ENCODE measurements around the gene FARP1. TPM values are rescaled to one million over a fixed set of nuclear protein-coding genes. Genes with fewer than 3 reads are reported as not detected.
A peak's percentile ranks its signal among the peaks of the same experiment; 100 is the strongest.

The FARP1 gene
- total RNA-seq, 2 donors from 2014 or later = 89.5 to 93.6 TPM

GRCh38 chr13:98311200-98311548 is 168.3 kb downstream of the FARP1 start:
- H3K27me3 ChIP-seq = no peaks in the 10 kb centered on the region
- WGBS, 2 donors = 14% methylated on average over 1 of the region's 1 CpG
- ATAC-seq (no peak), DNase-seq (no peak)
- TF ChIP-seq POLR2A (IDR thresholded peaks at IDR 0.05) = no peak
- TF ChIP-seq, protein P1, sequence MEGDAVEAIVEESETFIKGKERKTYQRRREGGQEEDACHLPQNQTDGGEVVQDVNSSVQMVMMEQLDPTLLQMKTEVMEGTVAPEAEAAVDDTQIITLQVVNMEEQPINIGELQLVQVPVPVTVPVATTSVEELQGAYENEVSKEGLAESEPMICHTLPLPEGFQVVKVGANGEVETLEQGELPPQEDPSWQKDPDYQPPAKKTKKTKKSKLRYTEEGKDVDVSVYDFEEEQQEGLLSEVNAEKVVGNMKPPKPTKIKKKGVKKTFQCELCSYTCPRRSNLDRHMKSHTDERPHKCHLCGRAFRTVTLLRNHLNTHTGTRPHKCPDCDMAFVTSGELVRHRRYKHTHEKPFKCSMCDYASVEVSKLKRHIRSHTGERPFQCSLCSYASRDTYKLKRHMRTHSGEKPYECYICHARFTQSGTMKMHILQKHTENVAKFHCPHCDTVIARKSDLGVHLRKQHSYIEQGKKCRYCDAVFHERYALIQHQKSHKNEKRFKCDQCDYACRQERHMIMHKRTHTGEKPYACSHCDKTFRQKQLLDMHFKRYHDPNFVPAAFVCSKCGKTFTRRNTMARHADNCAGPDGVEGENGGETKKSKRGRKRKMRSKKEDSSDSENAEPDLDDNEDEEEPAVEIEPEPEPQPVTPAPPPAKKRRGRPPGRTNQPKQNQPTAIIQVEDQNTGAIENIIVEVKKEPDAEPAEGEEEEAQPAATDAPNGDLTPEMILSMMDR (IDR thresholded peaks at IDR 0.05) = no peak
- no peak overlapping the region for H3K4me3 ChIP-seq
- intact Hi-C loops (cut with DNase I) = no loop called here
- no peaks in the 10 kb centered on the region for H3K9me3 ChIP-seq
- peaks cover 66% of the 10 kb centered on the region for H3K4me1 ChIP-seq
- H3K27ac ChIP-seq = peak overlapping the region in 3 of 4 donors; percentile 69 to 83 (median 72)
- no peaks in the 10 kb centered on the region for H3K36me3 ChIP-seq (replicated peaks in 1 of 2; ENCODE audit: insufficient read depth in 1 of 2, low read depth in 2 of 2)

DNA sequence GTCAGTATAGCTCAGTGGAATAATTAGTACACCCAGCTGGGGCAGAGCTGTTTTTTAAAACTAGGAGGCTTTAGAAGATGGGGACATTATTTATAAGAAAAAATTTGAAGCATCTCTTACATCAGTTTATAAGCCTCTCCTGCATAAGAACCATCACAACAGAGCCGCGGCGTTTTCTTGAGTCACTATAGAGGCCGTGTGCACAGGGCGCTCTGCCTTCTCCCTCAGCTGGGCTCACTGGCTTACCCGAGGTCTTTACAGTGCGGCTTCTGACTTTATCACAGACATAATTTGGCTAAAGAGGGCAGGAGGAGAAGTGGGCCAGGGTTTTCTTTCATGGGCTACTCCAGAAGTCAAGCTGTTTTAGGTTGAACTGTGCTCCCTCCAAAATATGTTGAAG is 169.7 kb downstream of the FARP1 start:
- ATAC-seq = no peak
- H3K27me3 ChIP-seq = no peaks in the 10 kb centered on the region
- TF ChIP-seq, protein P1 (IDR thresholded peaks at IDR 0.05) = no peak
- no peak for TF ChIP-seq POLR2A (IDR thresholded peaks at IDR 0.05)
- 69 to 91% methylated on average over 7 of the region's 7 CpGs for WGBS, 2 donors
- peak overlapping the region; percentile 72 to 84 (median 78) for H3K27ac ChIP-seq
- no peaks in the 10 kb centered on the region for H3K9me3 ChIP-seq
- peaks cover 61% of the 10 kb centered on the region for H3K4me1 ChIP-seq
- no peak overlapping the region for H3K4me3 ChIP-seq
- intact Hi-C loops (cut with DNase I) = no loop called here
- DNase-seq = peak in 2 of 4 donors; percentile 18 to 37
- no peaks in the 10 kb centered on the region for H3K36me3 ChIP-seq (replicated peaks in 1 of 2; ENCODE audit: insufficient read depth in 1 of 2, low read depth in 2 of 2)

GRCh38 chr13:98313023-98313921 is 170.4 kb downstream of the FARP1 start:
- H3K27ac ChIP-seq = peak overlapping the region; percentile 72 to 84 (median 78)
- DNase-seq = peak; percentile 59 to 81 (median 76)

DNA sequence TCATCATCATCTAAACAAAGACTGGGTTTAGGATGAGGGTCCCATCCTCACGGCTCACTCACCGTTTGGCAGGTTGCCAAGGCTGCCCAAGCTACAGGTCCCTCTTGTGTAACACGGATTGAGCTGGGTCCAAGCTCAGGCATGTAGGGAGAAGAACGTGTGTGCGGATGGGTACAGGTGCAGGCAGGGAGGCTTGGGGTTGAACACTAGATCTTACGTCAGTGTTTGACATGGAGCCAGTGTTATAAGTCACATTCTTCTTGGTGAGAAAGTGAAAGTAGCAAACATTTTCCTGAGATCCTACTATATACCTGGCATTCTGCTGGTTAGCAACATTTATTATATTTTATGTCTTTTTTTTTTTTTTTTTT is 171.0 kb downstream of the FARP1 start:
- Histone ChIP-seq H3K9me3 (no peaks in the 10 kb centered on the region), H3K27me3 (no peaks in the 10 kb centered on the region), H3K4me3 (no peak overlapping the region), H3K36me3 (replicated peaks in 1 of 2; ENCODE audit: insufficient read depth in 1 of 2, low read depth in 2 of 2) (no peaks in the 10 kb centered on the region), H3K27ac (peak overlapping the region; percentile 72 to 84 (median 78)), H3K4me1 (peaks cover 50% of the 10 kb centered on the region)
- 17 to 30% methylated on average over 6 of the region's 6 CpGs for WGBS, 2 donors
- TF ChIP-seq, protein P1 (IDR thresholded peaks at IDR 0.05) = no peak
- peak in 1 of 3 donors; percentile 9 for TF ChIP-seq POLR2A (IDR thresholded peaks at IDR 0.05)
- intact Hi-C loops (cut with DNase I) = no loop called here
- ATAC-seq (peak; percentile 78), DNase-seq (peak; percentile 68 to 83 (median 75))

More at GRCh38 chr13:98313023-98313921, 170.4 kb downstream of the FARP1 start:
- no peaks in the 10 kb centered on the region for H3K9me3 ChIP-seq
- H3K4me3 ChIP-seq = no peak overlapping the region
- no peaks in the 10 kb centered on the region for H3K27me3 ChIP-seq
- ATAC-seq = peak; percentile 79
- intact Hi-C loops (cut with DNase I) = no loop called here
- no peaks in the 10 kb centered on the region for H3K36me3 ChIP-seq (replicated peaks in 1 of 2; ENCODE audit: insufficient read depth in 1 of 2, low read depth in 2 of 2)
- WGBS, 2 donors = 44 to 45% methylated on average over 16 to 20 of the region's 20 CpGs
- no peak for TF ChIP-seq POLR2A (IDR thresholded peaks at IDR 0.05)
- TF ChIP-seq, protein P1 (IDR thresholded peaks at IDR 0.05) = peak in 3 of 7 experiments; percentile 22 to 42 (median 31)
- H3K4me1 ChIP-seq = peaks cover 54% of the 10 kb centered on the region

Data from body of pancreas (tissue), 4 donors.